GM23338 (cell line): ENCODE measurements around the gene EXD3.

ENCODE experiments used
- EZH2 ChIP-seq: fragments of 200-600 bp; sonication (generic); IDR thresholded peaks from one replicate; pipeline ENCODE4 v1.8.0; 2017; ENCODE audit warnings: antibody characterized with exemption, mild to moderate bottlenecking, low read depth; ENCODE audit not compliant: unreplicated experiment
- EZH2phosphoT487 ChIP-seq: fragments of 200-600 bp; sonication (generic); IDR thresholded peaks from one replicate; pipeline ENCODE4 v1.8.1; 2018; ENCODE audit warnings: antibody characterized with exemption; ENCODE audit not compliant: unreplicated experiment
- NANOG ChIP-seq: IDR thresholded peaks from 2 replicates; pipeline ENCODE4 v1.6.1; 2016; ENCODE audit warnings: antibody characterized with exemption, borderline replicate concordance
- POLR2AphosphoS5 ChIP-seq: IDR thresholded peaks from 2 replicates; pipeline ENCODE4 v1.6.1; 2016; ENCODE audit warnings: antibody characterized with exemption, low read depth
- TF ChIP-seq, protein P1 (sequence below), 2 experiments: fragments of 200-600 bp in 1 of 2; sonication (generic) in 1 of 2; conservative IDR thresholded peaks; 2 replicates each; pipeline versions ENCODE4 v1.5.1 to v1.6.1; 2016 to 2017; ENCODE audit warnings: antibody characterized with exemption in 2 of 2, low read depth in 2 of 2, mild to moderate bottlenecking in 2 of 2, moderate library complexity in 1 of 2

GRCh38 chr9:137342482-137342881 lies 80.5 kb downstream of the EXD3 start:
- TF ChIP-seq, protein P1, sequence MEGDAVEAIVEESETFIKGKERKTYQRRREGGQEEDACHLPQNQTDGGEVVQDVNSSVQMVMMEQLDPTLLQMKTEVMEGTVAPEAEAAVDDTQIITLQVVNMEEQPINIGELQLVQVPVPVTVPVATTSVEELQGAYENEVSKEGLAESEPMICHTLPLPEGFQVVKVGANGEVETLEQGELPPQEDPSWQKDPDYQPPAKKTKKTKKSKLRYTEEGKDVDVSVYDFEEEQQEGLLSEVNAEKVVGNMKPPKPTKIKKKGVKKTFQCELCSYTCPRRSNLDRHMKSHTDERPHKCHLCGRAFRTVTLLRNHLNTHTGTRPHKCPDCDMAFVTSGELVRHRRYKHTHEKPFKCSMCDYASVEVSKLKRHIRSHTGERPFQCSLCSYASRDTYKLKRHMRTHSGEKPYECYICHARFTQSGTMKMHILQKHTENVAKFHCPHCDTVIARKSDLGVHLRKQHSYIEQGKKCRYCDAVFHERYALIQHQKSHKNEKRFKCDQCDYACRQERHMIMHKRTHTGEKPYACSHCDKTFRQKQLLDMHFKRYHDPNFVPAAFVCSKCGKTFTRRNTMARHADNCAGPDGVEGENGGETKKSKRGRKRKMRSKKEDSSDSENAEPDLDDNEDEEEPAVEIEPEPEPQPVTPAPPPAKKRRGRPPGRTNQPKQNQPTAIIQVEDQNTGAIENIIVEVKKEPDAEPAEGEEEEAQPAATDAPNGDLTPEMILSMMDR (conservative IDR thresholded peaks at IDR 0.05; ENCODE audit: low read depth in 2 of 2): no peak
- TF ChIP-seq NANOG: no peak
- no peak for TF ChIP-seq EZH2phosphoT487
- no peak for TF ChIP-seq POLR2AphosphoS5
- no peak for TF ChIP-seq EZH2
